Prostate gland (tissue), 2 donors: ENCODE results near the gene NPBWR2.

ENCODE experiments used
- CTCF ChIP-seq, 4 experiments: fragments of 200-600 bp in 2 of 4; fragments of 450-650 bp in 2 of 4; sonication (generic) in 2 of 4; IDR thresholded peaks; 1 replicate in 3 of 4; 2 replicates in 1 of 4; pipeline ENCODE4 v1.5.1; 2016 to 2019; ENCODE audit warnings: antibody characterized with exemption in 4 of 4, mild to moderate bottlenecking in 2 of 4, moderate library complexity in 2 of 4
- POLR2A ChIP-seq: fragments of 450-650 bp; IDR thresholded peaks from one replicate; pipeline ENCODE4 v1.6.1; 2016; ENCODE audit warnings: antibody characterized with exemption, mild to moderate bottlenecking
- POLR2AphosphoS5 ChIP-seq: sonication (generic); formaldehyde crosslinking; IDR thresholded peaks from one replicate; pipeline ENCODE4 v1.6.1; 2017; ENCODE audit warnings: antibody characterized with exemption

- TF ChIP-seq CTCF (IDR thresholded peaks at IDR 0.05), result no peak
- TF ChIP-seq POLR2A, result no peak
- no peak for TF ChIP-seq POLR2AphosphoS5
Observed at GRCh38 chr20:64111841-64112641, 4.7 kb upstream of the NPBWR2 start.
